Activated CD8-positive, alpha-beta T cell treated with anti-CD3 and anti-CD28 coated beads for 36 hours (primary cell): Measurements from ENCODE around the gene PLEKHM2. TPM values are rescaled to one million over a fixed set of nuclear protein-coding genes. Genes with fewer than 3 reads are reported as not detected.

Experiments used
- ATAC-seq: fragments of 200-7000 bp; cut with Tn5 transposase; one replicate; pipeline ENCODE4 v1.10.0; 2021; ENCODE audit warnings: mild to moderate bottlenecking, moderate library complexity
- CTCF ChIA-PET: fragments of 350-600 bp; sonication (Branson Sonifier 250); formaldehyde crosslinking; loops from one replicate; lab custom pipeline; 2021; ENCODE audit warnings: antibody characterized with exemption; lab: Charles Lee
- POLR2A ChIA-PET: fragments of 350-600 bp; sonication (Branson Sonifier 250); formaldehyde crosslinking; loops from one replicate; lab custom pipeline; 2021; ENCODE audit warnings: antibody characterized with exemption; lab: Charles Lee
- DNase-seq: peaks from one replicate; pipeline ENCODE4 v3.0.0-alpha.2; 2020
- H3K27ac Mint-ChIP-seq: one replicate; pipeline ENCODE4 v1.8.0; 2021; ENCODE audit warnings: mild to moderate bottlenecking, mixed read lengths
- H3K27me3 Mint-ChIP-seq: one replicate; pipeline ENCODE4 v1.8.0; 2021; ENCODE audit warnings: mixed read lengths
- H3K36me3 Mint-ChIP-seq: one replicate; pipeline ENCODE4 v1.8.0; 2021; ENCODE audit warnings: low read depth, mixed read lengths
- H3K4me1 Mint-ChIP-seq: one replicate; pipeline ENCODE4 v1.8.0; 2021; ENCODE audit warnings: low read depth, mixed read lengths
- H3K4me3 Mint-ChIP-seq: one replicate; pipeline ENCODE4 v1.8.0; 2021; ENCODE audit warnings: mild to moderate bottlenecking, moderate library complexity, mixed read lengths
- H3K9me3 Mint-ChIP-seq: one replicate; pipeline ENCODE4 v1.8.0; 2021; ENCODE audit warnings: mixed read lengths
- CTCF ChIP-seq: fragments of 200-600 bp; IDR thresholded peaks from one replicate; pipeline ENCODE4 v1.8.0; 2022; ENCODE audit warnings: antibody characterized with exemption, mild to moderate bottlenecking
- intact Hi-C: fragments of 100-400 bp; cut with micrococcal nuclease; formaldehyde crosslinking; loops from one replicate; pipeline ENCODE4 v1.10.0; 2022
- total RNA-seq, 2 experiments: library from RNA; stranded (reverse); gene quantifications; one replicate each; pipeline ENCODE4 v1.2.3, GENCODE V29; 2021

The PLEKHM2 gene
- total RNA-seq, 2 experiments from 2014 or later = 41.5 to 42.9 TPM

DNA sequence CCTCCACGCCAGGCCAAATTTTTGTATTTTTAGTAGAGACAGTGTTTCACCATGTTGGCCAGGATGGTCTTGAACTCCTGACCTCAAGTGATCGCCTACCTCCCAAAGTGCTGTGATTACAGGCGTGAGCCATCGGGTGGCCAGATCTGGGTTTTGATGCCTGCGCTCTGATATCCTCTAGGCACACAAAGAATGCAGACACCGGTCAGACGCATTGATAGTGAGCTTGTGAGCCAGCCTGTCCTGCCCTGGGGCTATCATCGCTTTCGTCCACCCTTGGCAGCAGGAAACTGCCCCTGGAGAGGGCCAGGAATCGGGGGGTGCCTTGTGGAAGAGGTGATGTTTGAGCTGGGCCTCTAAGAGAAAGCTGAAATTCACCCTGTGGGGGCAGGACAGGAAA, 78.4 kb downstream of the PLEKHM2 start:
- Mint-ChIP-seq H3K27me3 (peaks cover 28% of the 10 kb centered on the region), H3K4me1 (peaks cover 3% of the 10 kb centered on the region), H3K4me3 (no peak overlapping the region), H3K27ac (no peak overlapping the region), H3K36me3 (no peaks in the 10 kb centered on the region), H3K9me3 (no peaks in the 10 kb centered on the region)
- DNase-seq (no peak), ATAC-seq (no peak)
- TF ChIP-seq CTCF = no peak
- CTCF ChIA-PET = interaction anchor here (1.0 to 1.3 kb wide), 2 partner anchors 29 to 53 kb away, joined by 3 to 4 read pairs; no protein-coding TSS in a partner anchor
- intact Hi-C loops = no loop called here
- POLR2A ChIA-PET = no interaction called here

GRCh38 chr1:15764269-15764764, 80.2 kb downstream of the PLEKHM2 start:
- no peak overlapping the region for H3K27ac Mint-ChIP-seq
- H3K9me3 Mint-ChIP-seq = no peaks in the 10 kb centered on the region
- H3K27me3 Mint-ChIP-seq = peaks cover 23% of the 10 kb centered on the region
- CTCF ChIA-PET = no interaction called here
- ATAC-seq (no peak), DNase-seq (no peak)
- no peaks in the 10 kb centered on the region for H3K4me1 Mint-ChIP-seq
- H3K36me3 Mint-ChIP-seq = no peaks in the 10 kb centered on the region
- intact Hi-C loops = no loop called here
- TF ChIP-seq CTCF = no peak
- H3K4me3 Mint-ChIP-seq = no peak overlapping the region
- POLR2A ChIA-PET = no interaction called here

DNA sequence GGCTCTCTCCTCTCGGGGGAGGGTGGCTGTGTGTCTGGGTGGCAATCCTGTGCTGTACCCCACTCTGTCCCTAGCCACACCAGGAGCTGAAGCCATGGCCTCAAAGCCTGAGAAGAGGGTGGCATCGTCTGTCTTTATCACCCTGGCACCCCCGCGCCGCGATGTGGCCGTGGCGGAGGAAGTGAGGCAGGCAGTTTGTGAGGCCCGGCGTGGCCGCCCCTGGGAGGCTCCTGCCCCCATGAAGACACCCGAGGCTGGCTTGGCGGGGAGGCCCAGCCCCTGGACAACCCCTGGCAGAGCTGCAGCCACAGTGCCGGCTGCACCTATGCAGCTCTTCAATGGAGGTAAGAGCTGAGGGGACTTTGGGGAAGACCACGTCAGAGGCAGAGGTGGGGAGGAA, 80.8 kb downstream of the PLEKHM2 start:
- intact Hi-C loops = no loop called here
- no peak for DNase-seq
- no peak for TF ChIP-seq CTCF
- no peaks in the 10 kb centered on the region for H3K9me3 Mint-ChIP-seq
- ChIA-PET CTCF (no interaction called here), POLR2A (no interaction called here)
- peaks cover 18% of the 10 kb centered on the region for H3K27me3 Mint-ChIP-seq
- H3K4me3 Mint-ChIP-seq = no peak overlapping the region
- H3K36me3 Mint-ChIP-seq = no peaks in the 10 kb centered on the region
- H3K27ac Mint-ChIP-seq = no peak overlapping the region
- H3K4me1 Mint-ChIP-seq = no peaks in the 10 kb centered on the region
- no peak for ATAC-seq

- DNase-seq (no peak), ATAC-seq (no peak)
- no peak overlapping the region for H3K4me3 Mint-ChIP-seq
- intact Hi-C loops = no loop called here
- no peaks in the 10 kb centered on the region for H3K36me3 Mint-ChIP-seq
- no peak for TF ChIP-seq CTCF
- peaks cover 16% of the 10 kb centered on the region for H3K27me3 Mint-ChIP-seq
- H3K4me1 Mint-ChIP-seq = no peaks in the 10 kb centered on the region
- H3K9me3 Mint-ChIP-seq = no peaks in the 10 kb centered on the region
- POLR2A ChIA-PET = no interaction called here
- no peak overlapping the region for H3K27ac Mint-ChIP-seq
- CTCF ChIA-PET = interaction anchor here (2.6 kb wide), 1 partner anchor 26 kb away, joined by 7 read pairs; no protein-coding TSS in a partner anchor
Measured at GRCh38 chr1:15765495-15766194, 81.5 kb downstream of the PLEKHM2 start.

DNA sequence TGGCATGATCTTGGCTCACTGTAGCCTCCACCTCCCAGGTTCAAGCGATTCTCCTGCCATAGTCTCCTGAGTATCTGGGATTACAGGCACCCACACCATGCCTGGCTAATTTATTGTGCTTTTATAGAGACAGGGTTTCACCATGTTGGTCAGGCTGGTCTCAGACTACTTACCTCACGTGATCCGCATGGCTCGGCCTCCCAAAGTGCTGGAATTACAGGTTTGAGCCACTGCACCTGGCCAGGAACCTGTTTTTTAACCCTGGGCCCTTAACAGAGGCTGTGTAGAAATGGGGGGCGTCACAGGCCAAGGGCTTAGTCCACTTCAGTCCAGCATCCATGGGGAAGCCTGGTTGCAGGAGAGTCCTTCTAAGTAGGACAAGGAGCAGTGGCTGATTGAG, 83.8 kb downstream of the PLEKHM2 start:
- DNase-seq (no peak), ATAC-seq (no peak)
- TF ChIP-seq CTCF = no peak

More for the DNA sequence above, 83.8 kb downstream of the PLEKHM2 start:
- Mint-ChIP-seq H3K27me3 (peaks cover 3% of the 10 kb centered on the region), H3K4me3 (no peak overlapping the region), H3K27ac (no peak overlapping the region), H3K9me3 (no peaks in the 10 kb centered on the region), H3K36me3 (no peaks in the 10 kb centered on the region), H3K4me1 (no peaks in the 10 kb centered on the region)
- CTCF ChIA-PET = interaction anchor here (2.6 kb wide), 1 partner anchor 24 kb away, joined by 7 read pairs; no protein-coding TSS in a partner anchor
- POLR2A ChIA-PET = interaction anchor here (0.6 kb wide), 1 partner anchor 23 kb away, joined by 4 read pairs; no protein-coding TSS in a partner anchor
- intact Hi-C loops = no loop called here
